GM12878 (cell line): ENCODE results near the gene KLHL20. TPM values are rescaled to one million over a fixed set of nuclear protein-coding genes. Genes with fewer than 3 reads are reported as not detected.
A peak's percentile ranks its signal among the peaks of the same experiment; 100 is the strongest.

Experiments used
- ATAC-seq: fragments of 200-7000 bp; cut with Tn5 transposase; 3 replicates; pipeline ENCODE4 v1.9.1; 2020; ENCODE audit warnings: mild to moderate bottlenecking, moderate library complexity
- BruUV-seq: library from RNA; stranded (reverse); fragments of 400-500 nt; replicated peaks from 2 replicates; lab custom pipeline; 2021; lab: Mats Ljungman, UMichigan
- CTCF ChIA-PET: fragments of 300-600 bp; sonication (Branson Sonifier 250); formaldehyde crosslinking; extraction: SDS; loops from one replicate; lab custom pipeline; 2021; ENCODE audit warnings: inconsistent platforms; lab: Yijun Ruan, JAX
- POLR2A ChIA-PET: fragments of 350-600 bp; formaldehyde crosslinking; extraction: SDS; loops from one replicate; lab custom pipeline; 2021; ENCODE audit warnings: inconsistent platforms; lab: Charles Lee
- RAD21 ChIA-PET: fragments of 300-600 bp; sonication (Branson Sonifier 250); formaldehyde crosslinking; loops from one replicate; lab custom pipeline; 2023; ENCODE audit warnings: antibody characterized with exemption; ENCODE audit not compliant: unreplicated experiment; lab: Charles Lee
- SMC1A ChIA-PET: fragments of 300-600 bp; sonication (Branson Sonifier 250); formaldehyde crosslinking; loops from one replicate; lab custom pipeline; 2023; ENCODE audit not compliant: unreplicated experiment, uncharacterized antibody; lab: Charles Lee
- DNase-seq: peaks from one replicate; pipeline ENCODE4 v3.0.0-alpha.2; 2011; ENCODE audit warnings: low read depth, low spot score
- FAIRE-seq: peaks from 3 replicates; lab custom pipeline; 2011; peaks lifted over from hg19 to GRCh38; lab: Jason Lieb, UNC
- H2AFZ ChIP-seq: 2 replicates; pipeline ENCODE4 v1.6.0; 2011; ENCODE audit warnings: low read depth, low read length, control low read depth; ENCODE audit not compliant: control insufficient read depth
- H3K27ac ChIP-seq: 2 replicates; pipeline ENCODE4 v1.5.1; 2011; ENCODE audit warnings: control low read depth; ENCODE audit not compliant: control insufficient read depth, insufficient read depth
- H3K27me3 ChIP-seq, 2 experiments: replicated peaks in 1 of 2; 2 replicates each; pipeline versions ENCODE4 v1.6.0 to v1.6.1; 2011; ENCODE audit warnings: low read length in 1 of 2; ENCODE audit not compliant: control insufficient read depth in 2 of 2, insufficient read depth in 2 of 2
- H3K36me3 ChIP-seq, 2 experiments: 2 replicates each; pipeline ENCODE4 v1.5.1; 2011; ENCODE audit warnings: low read length in 1 of 2; ENCODE audit not compliant: control insufficient read depth in 2 of 2, insufficient read depth in 2 of 2
- H3K4me1 ChIP-seq: 2 replicates; pipeline ENCODE4 v1.6.1; 2011; ENCODE audit warnings: mild to moderate bottlenecking, low read length, moderate library complexity, mixed read lengths; ENCODE audit not compliant: control insufficient read depth, insufficient read depth
- H3K4me2 ChIP-seq: 2 replicates; pipeline ENCODE4 v1.6.0; 2011; ENCODE audit warnings: control low read depth; ENCODE audit not compliant: control insufficient read depth, insufficient read depth
- H3K4me3 ChIP-seq: fragments of 200-600 bp; sonication (generic); 2 replicates; pipeline ENCODE4 v1.5.1; 2016
- H3K79me2 ChIP-seq: 2 replicates; pipeline ENCODE4 v1.6.0; 2011; ENCODE audit warnings: low read length; ENCODE audit not compliant: control insufficient read depth, insufficient read depth
- H3K9ac ChIP-seq: 2 replicates; pipeline ENCODE4 v1.8.0; 2011; ENCODE audit warnings: low read length, control low read depth, mixed read lengths; ENCODE audit not compliant: control insufficient read depth, insufficient read depth
- H3K9me3 ChIP-seq: replicated peaks from 3 replicates; pipeline ENCODE4 v1.5.1; 2011; ENCODE audit warnings: mild to moderate bottlenecking, low read length; ENCODE audit not compliant: control insufficient read depth, insufficient read depth
- H4K20me1 ChIP-seq: 2 replicates; pipeline ENCODE4 v1.6.0; 2011; ENCODE audit not compliant: control insufficient read depth, insufficient read depth
- E2F4 ChIP-seq: IDR thresholded peaks from 2 replicates; pipeline ENCODE4 v1.6.1; 2012; ENCODE audit warnings: low read depth, low read length, improper control_type of control experiment
- FOS ChIP-seq: IDR thresholded peaks from 3 replicates; pipeline ENCODE4 v1.6.1; 2011; ENCODE audit warnings: borderline replicate concordance; ENCODE audit not compliant: insufficient read length; ENCODE audit errors: extremely low read depth
- NBN ChIP-seq: fragments of 450-650 bp; IDR thresholded peaks from 2 replicates; pipeline ENCODE4 v1.6.1; 2016
- TAF1 ChIP-seq: IDR thresholded peaks from 2 replicates; pipeline ENCODE4 v1.6.1; 2011; ENCODE audit warnings: mild to moderate bottlenecking, low read depth, low read length, borderline replicate concordance
- WGBS: methylation state at CpG from one replicate; pipeline ENCODE4 v1.1.6; 2016; ENCODE audit warnings: low lambda C conversion rate; ENCODE audit not compliant: insufficient replicate concordance, insufficient coverage; ENCODE audit errors: missing lambda C conversion rate; 5-methylcytosine and 5-hydroxymethylcytosine counted together
- in situ Hi-C: fragments of 300-500 bp; cut with MboI; formaldehyde crosslinking; loops from 9 replicates; pipeline ENCODE4 v1.14.3; 2018; ENCODE audit warnings: mixed read lengths
- intact Hi-C: fragments of 100-400 bp; cut with micrococcal nuclease; formaldehyde crosslinking; loops from one replicate; pipeline ENCODE4 v1.14.2; 2022; ENCODE audit not compliant: unreplicated experiment
- polyA plus RNA-seq, 11 experiments: library from polyadenylated mRNA; depleted of rRNA in 4 of 11; unstranded in 6 of 11; stranded (reverse) in 5 of 11; fragments of >200 nt; fragmentation: Nextera tagmentation in 4 of 11; fragmentation: Illumina TruSeq in 1 of 11; extraction: Ambion mirVana in 4 of 11; extraction: Trizol in 1 of 11; gene quantifications; 1 replicate in 1 of 11; 2 replicates in 10 of 11; pipeline versions ENCODE4 v1.2.1 to v1.2.3, GENCODE V29; 2011 to 2016; ENCODE audit warnings: inconsistent platforms in 2 of 11, missing spikeins in 2 of 11, low read depth in 1 of 11
- total RNA-seq, 4 experiments: library from RNA; depleted of rRNA in 3 of 4; stranded (reverse); fragments of >200 nt in 3 of 4; fragmentation: Illumina TruSeq in 1 of 4; extraction: Trizol in 1 of 4; gene quantifications; 2 replicates each; pipeline versions ENCODE4 v1.2.1 to v1.2.3, GENCODE V29; 2013 to 2021

Gene KLHL20
- total and polyA plus RNA-seq, 10 of the 15 experiments (the other 5 are each of a cell fraction or from before 2014, with no cell fraction given): 3.8 to 14.0 (median 10.0) TPM

GRCh38 chr1:173824315-173825081 is 109.7 kb downstream of the KLHL20 start, which contains the start of the genes CENPL and DARS2 (continued):
- peak; percentile 95 for TF ChIP-seq E2F4

- H3K4me1 ChIP-seq: no peaks in the 10 kb centered on the region; the same call in 1 of the 2 replicates
- FAIRE-seq: no peak
- RAD21 ChIA-PET: interaction anchor here (0.9 to 4.9 kb wide), 3 partner anchors 21 to 397 kb away, joined by 3 to 31 read pairs (median 3); partner anchors contain the start of genes GAS5 and ZBTB37
- BruUV-seq: no TSS peak
- TF ChIP-seq FOS (no peak), TAF1 (no peak), NBN (no peak)
- no peaks in the 10 kb centered on the region for H3K9me3 ChIP-seq
- H3K27ac ChIP-seq: no peak overlapping the region
- H3K27me3 ChIP-seq: no peaks in the 10 kb centered on the region
- WGBS: 95% methylated on average over 2 of the region's 2 CpGs
- POLR2A ChIA-PET: interaction anchor here (0.6 to 1.0 kb wide), 3 partner anchors 24 to 1082 kb away, joined by 3 to 4 read pairs (median 3); no protein-coding TSS in a partner anchor
- H3K36me3 ChIP-seq: peaks cover 0 to 5% of the 10 kb centered on the region in 2 experiments; a peak in 2 of 4 replicates
- no peaks in the 10 kb centered on the region for H4K20me1 ChIP-seq
- ATAC-seq: no peak
- SMC1A ChIA-PET: interaction anchor here (0.6 to 1.7 kb wide), 6 partner anchors 9 to 398 kb away, joined by 3 to 4 read pairs (median 4); no protein-coding TSS in a partner anchor
- no peak overlapping the region for H3K9ac ChIP-seq
- H3K4me3 ChIP-seq: no peak overlapping the region
- intact Hi-C loops (loop anchor here (10.0 kb wide), 2 partner anchors 623 to 1167 kb away; partner anchors contain the start of genes CACYBP and TNFSF4), in situ Hi-C loops (loop anchor here (10.0 kb wide), 1 partner anchor 1083 kb away; no protein-coding TSS in a partner anchor)
- H3K79me2 ChIP-seq: peaks cover 23% of the 10 kb centered on the region
- DNase-seq: no peak
- H3K4me2 ChIP-seq: peak overlapping the region; percentile 34; the same call in 1 of the 2 replicates
- no peak overlapping the region for H2AFZ ChIP-seq
- CTCF ChIA-PET: interaction anchor here (0.6 kb wide), 1 partner anchor 38 kb away, joined by 3 read pairs; no protein-coding TSS in a partner anchor
Observed at GRCh38 chr1:173827611-173828010, 112.8 kb downstream of the KLHL20 start.
